GM08714 (cell line): Measurements from ENCODE around the gene MYEOV.

Source experiments
- H3K4me3 ChIP-seq: fragments of 200-500 bp; sonication (Bioruptor generic); 2 replicates; pipeline ENCODE4 v1.5.1; 2014; ENCODE audit warnings: mild to moderate bottlenecking, low read length, inconsistent platforms
- ZNF274 ChIP-seq: IDR thresholded peaks from 2 replicates; pipeline ENCODE4 v1.6.1; 2012; ENCODE audit warnings: mild to moderate bottlenecking, low read depth, low read length

Gene MYEOV

GRCh38 chr11:69259096-69259495 is 34.9 kb upstream of the MYEOV start:
- no peak for TF ChIP-seq ZNF274
- H3K4me3 ChIP-seq: no peak overlapping the region

- H3K4me3 ChIP-seq: no peak overlapping the region
- TF ChIP-seq ZNF274: no peak
These were observed 33.3 kb upstream of the MYEOV start for GRCh38 chr11:69260622-69261021.

GRCh38 chr11:69261116-69261515 is 32.8 kb upstream of the MYEOV start:
- H3K4me3 ChIP-seq: no peak overlapping the region
- TF ChIP-seq ZNF274: no peak

GRCh38 chr11:69262918-69263735 is 30.8 kb upstream of the MYEOV start:
- TF ChIP-seq ZNF274: no peak
- H3K4me3 ChIP-seq: no peak overlapping the region

GRCh38 chr11:69263736-69264052 is 30.3 kb upstream of the MYEOV start:
- H3K4me3 ChIP-seq: no peak overlapping the region
- TF ChIP-seq ZNF274: no peak

- no peak overlapping the region for H3K4me3 ChIP-seq
- no peak for TF ChIP-seq ZNF274
These were observed 29.5 kb upstream of the MYEOV start for GRCh38 chr11:69264486-69264885.

GRCh38 chr11:69265210-69265609 is 28.7 kb upstream of the MYEOV start:
- TF ChIP-seq ZNF274: no peak
- no peak overlapping the region for H3K4me3 ChIP-seq

GRCh38 chr11:69265911-69266510 is 27.9 kb upstream of the MYEOV start:
- no peak overlapping the region for H3K4me3 ChIP-seq
- TF ChIP-seq ZNF274: no peak

GRCh38 chr11:69267395-69267805 is 26.6 kb upstream of the MYEOV start:
- TF ChIP-seq ZNF274: no peak
- no peak overlapping the region for H3K4me3 ChIP-seq

- TF ChIP-seq ZNF274: no peak
- H3K4me3 ChIP-seq: no peak overlapping the region
These were observed 25.0 kb upstream of the MYEOV start for GRCh38 chr11:69268911-69269310.

- TF ChIP-seq ZNF274: no peak
- no peak overlapping the region for H3K4me3 ChIP-seq
These were observed 24.6 kb upstream of the MYEOV start for GRCh38 chr11:69269388-69269787.

- no peak for TF ChIP-seq ZNF274
These were observed 23.8 kb upstream of the MYEOV start for GRCh38 chr11:69269926-69270697.

GRCh38 chr11:69270941-69271340 is 23.0 kb upstream of the MYEOV start:
- H3K4me3 ChIP-seq: no peak overlapping the region
- TF ChIP-seq ZNF274: no peak

More at GRCh38 chr11:69269926-69270697, 23.8 kb upstream of the MYEOV start:
- no peak overlapping the region for H3K4me3 ChIP-seq

GRCh38 chr11:69272055-69272454 is 21.9 kb upstream of the MYEOV start:
- no peak for TF ChIP-seq ZNF274

More at GRCh38 chr11:69272055-69272454, 21.9 kb upstream of the MYEOV start:
- H3K4me3 ChIP-seq: no peak overlapping the region
